Mesothelial cell of epicardium (in vitro differentiated cells): ENCODE measurements around the gene PDGFC. TPM values are rescaled to one million over a fixed set of nuclear protein-coding genes. Genes with fewer than 3 reads are reported as not detected.

Experiments used
- DNase-seq, 2 experiments: peaks; one replicate each; pipeline ENCODE4 v3.0.0; 2021; ENCODE audit warnings: low spot score in 2 of 2; ENCODE audit not compliant: unreplicated experiment in 2 of 2
- H3K27ac Mint-ChIP-seq: 2 replicates; pipeline ENCODE4 v1.8.0; 2021; ENCODE audit warnings: mixed read lengths
- H3K27me3 Mint-ChIP-seq: 2 replicates; pipeline ENCODE4 v1.8.0; 2021; ENCODE audit warnings: low read depth, mixed read lengths
- H3K36me3 Mint-ChIP-seq: 2 replicates; pipeline ENCODE4 v1.8.0; 2021; ENCODE audit warnings: mixed read lengths
- H3K4me1 Mint-ChIP-seq: 2 replicates; pipeline ENCODE4 v1.8.0; 2021; ENCODE audit warnings: mixed read lengths
- H3K4me3 Mint-ChIP-seq: 2 replicates; pipeline ENCODE4 v1.8.0; 2021; ENCODE audit warnings: mild to moderate bottlenecking, moderate library complexity, mixed read lengths
- H3K9me3 Mint-ChIP-seq: 2 replicates; pipeline ENCODE4 v1.8.0; 2021; ENCODE audit warnings: mixed read lengths
- total RNA-seq: library from RNA; stranded (reverse); gene quantifications from 3 replicates; pipeline ENCODE4 v1.2.1, GENCODE V29; 2021
- TF ChIP-seq, protein P1 (sequence below): fragments of 200-600 bp; sonication (generic); IDR thresholded peaks from one replicate; pipeline ENCODE4 v1.5.0; 2021; ENCODE audit warnings: antibody characterized with exemption; ENCODE audit not compliant: unreplicated experiment

The PDGFC gene
- total RNA-seq, 1 donor from 2014 or later: 83.5 TPM

DNA sequence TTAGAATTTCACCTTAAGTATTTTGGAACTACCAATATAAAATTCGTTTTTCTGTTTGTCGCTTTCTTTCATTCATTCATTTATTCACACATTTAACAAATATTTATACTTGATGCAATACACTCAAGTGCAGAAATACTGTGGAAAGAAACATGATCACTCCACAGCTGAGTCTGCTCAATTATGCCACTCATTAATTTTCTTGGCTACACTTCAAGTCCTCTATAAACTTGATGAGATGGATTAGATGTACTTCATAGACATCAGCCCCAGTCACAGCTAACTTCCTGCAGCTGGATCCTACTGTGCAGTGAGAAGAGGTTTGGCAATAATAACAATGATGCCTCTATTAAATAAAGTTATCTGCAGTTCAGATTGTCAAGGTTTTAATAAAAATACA lies 208.1 kb downstream of the PDGFC start:
- H3K4me3 Mint-ChIP-seq: no peak overlapping the region
- peaks cover 33% of the 10 kb centered on the region for H3K36me3 Mint-ChIP-seq
- no peaks in the 10 kb centered on the region for H3K27me3 Mint-ChIP-seq
- no peak for DNase-seq
- H3K27ac Mint-ChIP-seq: peak overlapping the region; percentile 81
- H3K9me3 Mint-ChIP-seq: peaks cover 6% of the 10 kb centered on the region
- TF ChIP-seq, protein P1, sequence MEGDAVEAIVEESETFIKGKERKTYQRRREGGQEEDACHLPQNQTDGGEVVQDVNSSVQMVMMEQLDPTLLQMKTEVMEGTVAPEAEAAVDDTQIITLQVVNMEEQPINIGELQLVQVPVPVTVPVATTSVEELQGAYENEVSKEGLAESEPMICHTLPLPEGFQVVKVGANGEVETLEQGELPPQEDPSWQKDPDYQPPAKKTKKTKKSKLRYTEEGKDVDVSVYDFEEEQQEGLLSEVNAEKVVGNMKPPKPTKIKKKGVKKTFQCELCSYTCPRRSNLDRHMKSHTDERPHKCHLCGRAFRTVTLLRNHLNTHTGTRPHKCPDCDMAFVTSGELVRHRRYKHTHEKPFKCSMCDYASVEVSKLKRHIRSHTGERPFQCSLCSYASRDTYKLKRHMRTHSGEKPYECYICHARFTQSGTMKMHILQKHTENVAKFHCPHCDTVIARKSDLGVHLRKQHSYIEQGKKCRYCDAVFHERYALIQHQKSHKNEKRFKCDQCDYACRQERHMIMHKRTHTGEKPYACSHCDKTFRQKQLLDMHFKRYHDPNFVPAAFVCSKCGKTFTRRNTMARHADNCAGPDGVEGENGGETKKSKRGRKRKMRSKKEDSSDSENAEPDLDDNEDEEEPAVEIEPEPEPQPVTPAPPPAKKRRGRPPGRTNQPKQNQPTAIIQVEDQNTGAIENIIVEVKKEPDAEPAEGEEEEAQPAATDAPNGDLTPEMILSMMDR: no peak
- peaks cover 37% of the 10 kb centered on the region for H3K4me1 Mint-ChIP-seq

DNA sequence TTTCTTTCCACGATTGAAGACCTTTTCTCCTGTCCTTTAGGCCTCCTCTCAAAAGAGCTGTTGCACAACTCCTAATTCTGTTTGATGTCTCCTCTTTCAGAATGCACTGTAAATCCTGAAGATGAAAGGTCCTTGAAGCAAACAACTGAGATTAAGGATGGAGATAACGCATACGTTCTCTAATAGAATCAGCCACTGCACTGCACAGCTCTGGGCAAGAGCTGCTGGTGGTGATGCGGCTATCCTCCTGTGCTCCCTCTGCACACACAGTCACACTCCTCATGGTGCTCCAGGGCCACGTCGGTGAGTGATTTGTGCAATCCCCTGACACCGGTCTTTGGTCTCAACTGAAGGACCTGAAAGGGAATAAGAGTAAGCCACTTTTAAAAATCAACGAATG lies 208.7 kb downstream of the PDGFC start:
- Mint-ChIP-seq H3K4me1 (peaks cover 33% of the 10 kb centered on the region), H3K27ac (peak overlapping the region; percentile 81), H3K27me3 (no peaks in the 10 kb centered on the region)

DNA sequence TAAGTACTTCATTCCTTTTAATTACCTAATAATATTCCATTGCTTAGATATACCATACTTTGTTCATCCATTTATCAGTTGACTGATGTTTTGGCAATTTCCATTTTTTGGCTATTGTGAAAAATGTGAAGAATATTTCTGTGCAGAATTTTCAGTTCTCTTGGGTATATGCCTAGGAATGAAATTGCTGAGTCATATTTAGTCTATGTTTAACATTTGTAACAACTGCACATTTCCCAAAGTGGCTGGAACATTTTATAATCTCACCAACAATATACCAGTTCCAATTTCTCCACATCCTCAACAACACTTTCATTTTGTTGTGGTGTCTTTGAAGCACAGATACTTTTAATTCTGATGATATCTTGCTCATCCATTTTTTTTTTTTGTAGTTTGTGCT lies 215.5 kb downstream of the PDGFC start:
- no peaks in the 10 kb centered on the region for H3K27me3 Mint-ChIP-seq
- no peak overlapping the region for H3K4me3 Mint-ChIP-seq
- H3K27ac Mint-ChIP-seq: no peak overlapping the region
- DNase-seq: no peak
- peaks cover 29% of the 10 kb centered on the region for H3K9me3 Mint-ChIP-seq
- peaks cover 32% of the 10 kb centered on the region for H3K36me3 Mint-ChIP-seq
- H3K4me1 Mint-ChIP-seq: peaks cover 2% of the 10 kb centered on the region
- TF ChIP-seq, protein P1: no peak

More for the DNA sequence above, 208.7 kb downstream of the PDGFC start:
- no peak for DNase-seq
- Mint-ChIP-seq H3K4me3 (no peak overlapping the region), H3K36me3 (peaks cover 39% of the 10 kb centered on the region), H3K9me3 (peaks cover 12% of the 10 kb centered on the region)
- TF ChIP-seq, protein P1: no peak

DNA sequence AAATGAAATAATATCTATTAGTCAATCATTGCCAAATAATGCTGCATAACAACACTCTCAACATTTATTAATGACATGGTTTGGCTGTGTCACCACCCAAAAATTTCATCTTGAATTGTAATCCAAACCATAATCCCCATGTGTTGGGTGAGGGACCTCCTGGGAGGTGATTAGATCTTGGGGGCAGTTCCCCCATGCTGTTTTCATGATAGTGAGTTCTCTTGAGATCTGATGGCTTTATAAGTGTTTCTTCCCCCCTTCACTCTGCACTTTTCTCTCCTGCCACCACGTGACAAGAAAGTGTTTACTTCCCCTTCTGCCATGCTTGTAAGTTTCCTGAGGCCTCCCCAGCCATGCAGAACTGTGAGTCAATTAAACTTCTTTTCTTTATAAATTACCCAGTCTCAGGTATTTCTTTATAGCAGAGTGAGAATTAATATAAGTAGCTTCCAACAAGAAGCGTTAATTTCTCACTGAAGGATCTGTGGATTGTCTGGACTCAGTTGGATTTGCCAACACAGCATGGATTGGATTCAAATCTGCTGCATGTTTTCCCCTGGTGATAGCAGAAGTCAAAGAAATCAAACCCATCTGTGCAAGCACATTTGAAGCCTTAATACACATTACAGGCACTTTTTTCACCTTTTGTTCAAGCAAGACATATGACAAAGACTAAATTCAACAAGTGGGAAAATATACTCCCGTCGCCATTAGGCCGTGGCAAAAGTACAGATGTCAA lies 216.6 kb downstream of the PDGFC start:
- no peak overlapping the region for H3K4me3 Mint-ChIP-seq
- TF ChIP-seq, protein P1: no peak
- no peaks in the 10 kb centered on the region for H3K27me3 Mint-ChIP-seq
- H3K36me3 Mint-ChIP-seq: peaks cover 28% of the 10 kb centered on the region
- H3K4me1 Mint-ChIP-seq: peaks cover 2% of the 10 kb centered on the region
- H3K27ac Mint-ChIP-seq: no peak overlapping the region
- DNase-seq: no peak
- H3K9me3 Mint-ChIP-seq: peaks cover 37% of the 10 kb centered on the region

DNA sequence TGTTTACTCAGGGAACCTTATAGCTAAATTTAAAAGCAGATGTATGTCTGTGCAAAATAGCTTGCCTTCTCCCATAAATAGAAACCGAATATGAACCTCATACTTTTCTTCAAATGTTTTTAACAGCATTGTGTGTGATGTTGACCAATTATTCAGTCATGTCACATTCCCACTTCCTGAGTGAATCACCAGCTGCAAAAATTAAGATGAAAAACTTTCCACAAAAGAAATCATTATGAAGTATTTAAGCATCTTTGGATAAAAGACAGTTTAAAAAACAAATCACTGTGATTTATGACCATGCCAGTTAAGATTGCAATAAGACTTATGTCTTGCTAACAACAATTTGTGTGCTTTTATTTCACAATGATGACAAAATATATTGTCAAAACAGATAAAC lies 220.1 kb downstream of the PDGFC start:
- H3K9me3 Mint-ChIP-seq: peaks cover 22% of the 10 kb centered on the region
- H3K4me3 Mint-ChIP-seq: no peak overlapping the region
- H3K4me1 Mint-ChIP-seq: peaks cover 4% of the 10 kb centered on the region
- peaks cover 9% of the 10 kb centered on the region for H3K36me3 Mint-ChIP-seq
- H3K27ac Mint-ChIP-seq: no peak overlapping the region
- DNase-seq: no peak
- H3K27me3 Mint-ChIP-seq: no peaks in the 10 kb centered on the region
- TF ChIP-seq, protein P1: no peak
